ENCODE measurements around the gene ARHGAP26. TPM values are rescaled to one million over a fixed set of nuclear protein-coding genes. Genes with fewer than 3 reads are reported as not detected.

ARHGAP26 gene
- total RNA-seq, 1 donor from 2014 or later = 20.1 TPM

GRCh38 chr5:143066556-143067281 is 296.5 kb downstream of the ARHGAP26 start:
- H3K9me3 Mint-ChIP-seq (ENCODE audit: unreplicated experiment) = no peaks in the 10 kb centered on the region
- peaks cover 36% of the 10 kb centered on the region for H3K4me1 Mint-ChIP-seq (ENCODE audit: low read depth, unreplicated experiment)
- peaks cover 6% of the 10 kb centered on the region for H3K36me3 Mint-ChIP-seq (ENCODE audit: unreplicated experiment)
- H3K27ac Mint-ChIP-seq (ENCODE audit: unreplicated experiment) = peak overlapping the region; percentile 44
- DNase-seq = no peak
- no peak for TF ChIP-seq CTCF (IDR thresholded peaks at IDR 0.05; ENCODE audit: partially characterized antibody, unreplicated experiment)
- no peak overlapping the region for H3K4me3 Mint-ChIP-seq (ENCODE audit: unreplicated experiment)
- H3K27me3 Mint-ChIP-seq (ENCODE audit: unreplicated experiment) = no peaks in the 10 kb centered on the region

GRCh38 chr5:143068712-143069111 is 298.5 kb downstream of the ARHGAP26 start:
- no peak for DNase-seq
- H3K4me3 Mint-ChIP-seq (ENCODE audit: unreplicated experiment) = no peak overlapping the region
- H3K9me3 Mint-ChIP-seq (ENCODE audit: unreplicated experiment) = peaks cover 2% of the 10 kb centered on the region
- H3K36me3 Mint-ChIP-seq (ENCODE audit: unreplicated experiment) = peaks cover 10% of the 10 kb centered on the region
- H3K27ac Mint-ChIP-seq (ENCODE audit: unreplicated experiment) = no peak overlapping the region
- peaks cover 27% of the 10 kb centered on the region for H3K4me1 Mint-ChIP-seq (ENCODE audit: low read depth, unreplicated experiment)
- H3K27me3 Mint-ChIP-seq (ENCODE audit: unreplicated experiment) = no peaks in the 10 kb centered on the region
- no peak for TF ChIP-seq CTCF (IDR thresholded peaks at IDR 0.05; ENCODE audit: partially characterized antibody, unreplicated experiment)

GRCh38 chr5:143071927-143072326 is 301.8 kb downstream of the ARHGAP26 start:
- peaks cover 2% of the 10 kb centered on the region for H3K9me3 Mint-ChIP-seq (ENCODE audit: unreplicated experiment)
- H3K27ac Mint-ChIP-seq (ENCODE audit: unreplicated experiment) = no peak overlapping the region
- no peaks in the 10 kb centered on the region for H3K27me3 Mint-ChIP-seq (ENCODE audit: unreplicated experiment)
- DNase-seq = no peak
- H3K4me1 Mint-ChIP-seq (ENCODE audit: low read depth, unreplicated experiment) = peaks cover 6% of the 10 kb centered on the region
- no peak overlapping the region for H3K4me3 Mint-ChIP-seq (ENCODE audit: unreplicated experiment)
- H3K36me3 Mint-ChIP-seq (ENCODE audit: unreplicated experiment) = peaks cover 10% of the 10 kb centered on the region
- TF ChIP-seq CTCF (IDR thresholded peaks at IDR 0.05; ENCODE audit: partially characterized antibody, unreplicated experiment) = no peak

- Mint-ChIP-seq H3K27me3 (ENCODE audit: unreplicated experiment) (no peaks in the 10 kb centered on the region), H3K4me3 (ENCODE audit: unreplicated experiment) (no peak overlapping the region), H3K4me1 (ENCODE audit: low read depth, unreplicated experiment) (no peaks in the 10 kb centered on the region), H3K9me3 (ENCODE audit: unreplicated experiment) (peaks cover 2% of the 10 kb centered on the region), H3K27ac (ENCODE audit: unreplicated experiment) (no peak overlapping the region), H3K36me3 (ENCODE audit: unreplicated experiment) (peaks cover 10% of the 10 kb centered on the region)
- no peak for TF ChIP-seq CTCF (IDR thresholded peaks at IDR 0.05; ENCODE audit: partially characterized antibody, unreplicated experiment)
- DNase-seq = no peak
These were observed 302.6 kb downstream of the ARHGAP26 start for GRCh38 chr5:143072734-143073133.

- Mint-ChIP-seq H3K9me3 (ENCODE audit: unreplicated experiment) (peaks cover 2% of the 10 kb centered on the region), H3K27me3 (ENCODE audit: unreplicated experiment) (no peaks in the 10 kb centered on the region), H3K36me3 (ENCODE audit: unreplicated experiment) (peaks cover 10% of the 10 kb centered on the region), H3K4me1 (ENCODE audit: low read depth, unreplicated experiment) (no peaks in the 10 kb centered on the region), H3K27ac (ENCODE audit: unreplicated experiment) (no peak overlapping the region), H3K4me3 (ENCODE audit: unreplicated experiment) (no peak overlapping the region)
- DNase-seq = no peak
- TF ChIP-seq CTCF (IDR thresholded peaks at IDR 0.05; ENCODE audit: partially characterized antibody, unreplicated experiment) = no peak
These were observed 303.6 kb downstream of the ARHGAP26 start for GRCh38 chr5:143073766-143074165.

All from glutamatergic neuron (in vitro differentiated cells).